HL-60 (cell line): ENCODE measurements around the gene PTPRD.

Experiments
- CTCF ChIP-seq: IDR thresholded peaks from one replicate; pipeline ENCODE4 v1.5.1; 2011; ENCODE audit warnings: low read length, control low read depth, inconsistent platforms; ENCODE audit not compliant: insufficient read depth
- SPI1 ChIP-seq: IDR thresholded peaks from 2 replicates; pipeline ENCODE4 v1.6.1; 2012; ENCODE audit warnings: low read depth, mild to moderate bottlenecking, borderline replicate concordance
- TF ChIP-seq, protein P1 (sequence below): IDR thresholded peaks from 2 replicates; pipeline ENCODE4 v1.6.1; 2012; ENCODE audit warnings: low read depth; ENCODE audit not compliant: insufficient replicate concordance

DNA sequence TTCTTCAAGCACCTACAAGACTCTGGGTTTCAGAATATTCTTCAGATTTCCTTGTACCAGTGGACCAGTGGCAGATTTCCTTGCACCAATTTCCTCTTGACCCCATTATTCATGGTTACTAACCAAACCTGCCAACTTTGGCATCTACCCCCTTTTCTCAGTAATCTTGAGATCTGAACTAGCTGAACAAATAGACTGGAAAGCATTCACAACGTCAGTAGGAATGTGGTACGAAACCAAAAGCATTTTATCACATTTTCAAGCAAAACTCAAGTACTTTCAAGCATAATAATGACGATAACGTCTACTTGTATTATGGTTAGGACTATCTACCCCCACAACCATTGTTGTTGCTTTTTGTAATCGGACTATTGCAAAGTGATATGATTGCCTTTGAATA, 1217.3 kb downstream of the PTPRD start:
- TF ChIP-seq, protein P1, sequence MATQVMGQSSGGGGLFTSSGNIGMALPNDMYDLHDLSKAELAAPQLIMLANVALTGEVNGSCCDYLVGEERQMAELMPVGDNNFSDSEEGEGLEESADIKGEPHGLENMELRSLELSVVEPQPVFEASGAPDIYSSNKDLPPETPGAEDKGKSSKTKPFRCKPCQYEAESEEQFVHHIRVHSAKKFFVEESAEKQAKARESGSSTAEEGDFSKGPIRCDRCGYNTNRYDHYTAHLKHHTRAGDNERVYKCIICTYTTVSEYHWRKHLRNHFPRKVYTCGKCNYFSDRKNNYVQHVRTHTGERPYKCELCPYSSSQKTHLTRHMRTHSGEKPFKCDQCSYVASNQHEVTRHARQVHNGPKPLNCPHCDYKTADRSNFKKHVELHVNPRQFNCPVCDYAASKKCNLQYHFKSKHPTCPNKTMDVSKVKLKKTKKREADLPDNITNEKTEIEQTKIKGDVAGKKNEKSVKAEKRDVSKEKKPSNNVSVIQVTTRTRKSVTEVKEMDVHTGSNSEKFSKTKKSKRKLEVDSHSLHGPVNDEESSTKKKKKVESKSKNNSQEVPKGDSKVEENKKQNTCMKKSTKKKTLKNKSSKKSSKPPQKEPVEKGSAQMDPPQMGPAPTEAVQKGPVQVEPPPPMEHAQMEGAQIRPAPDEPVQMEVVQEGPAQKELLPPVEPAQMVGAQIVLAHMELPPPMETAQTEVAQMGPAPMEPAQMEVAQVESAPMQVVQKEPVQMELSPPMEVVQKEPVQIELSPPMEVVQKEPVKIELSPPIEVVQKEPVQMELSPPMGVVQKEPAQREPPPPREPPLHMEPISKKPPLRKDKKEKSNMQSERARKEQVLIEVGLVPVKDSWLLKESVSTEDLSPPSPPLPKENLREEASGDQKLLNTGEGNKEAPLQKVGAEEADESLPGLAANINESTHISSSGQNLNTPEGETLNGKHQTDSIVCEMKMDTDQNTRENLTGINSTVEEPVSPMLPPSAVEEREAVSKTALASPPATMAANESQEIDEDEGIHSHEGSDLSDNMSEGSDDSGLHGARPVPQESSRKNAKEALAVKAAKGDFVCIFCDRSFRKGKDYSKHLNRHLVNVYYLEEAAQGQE, result no peak
- TF ChIP-seq CTCF (no peak), SPI1 (no peak)
